Measurements from ENCODE around the gene CLEC16A. TPM values are rescaled to one million over a fixed set of nuclear protein-coding genes. Genes with fewer than 3 reads are reported as not detected.

CLEC16A gene
- total RNA-seq, 2 experiments from 2014 or later = 32.6 to 34.9 TPM

- ChIA-PET CTCF (interaction anchor here (0.9 to 1.3 kb wide), 5 partner anchors 8 to 274 kb away, joined by 3 to 10 read pairs (median 3); no protein-coding TSS in a partner anchor), POLR2A (interaction anchor here (0.6 to 2.3 kb wide), 5 partner anchors 10 to 150 kb away, joined by 3 to 6 read pairs (median 5); partner anchors contain the start of gene SOCS1)
Measured at GRCh38 chr16:11105038-11105903, 160.9 kb downstream of the CLEC16A start.

GRCh38 chr16:11106726-11107125 is 162.4 kb downstream of the CLEC16A start:
- CTCF ChIA-PET = interaction anchor here (1.1 kb wide), 1 partner anchor 143 kb away, joined by 4 read pairs; no protein-coding TSS in a partner anchor
- POLR2A ChIA-PET = interaction anchor here (0.9 kb wide), 1 partner anchor 12 kb away, joined by 5 read pairs; no protein-coding TSS in a partner anchor

GRCh38 chr16:11107780-11108465 is 163.6 kb downstream of the CLEC16A start:
- ChIA-PET CTCF (interaction anchor here (1.1 kb wide), 1 partner anchor 144 kb away, joined by 4 read pairs; no protein-coding TSS in a partner anchor), POLR2A (no interaction called here)

- POLR2A ChIA-PET = no interaction called here
- CTCF ChIA-PET = no interaction called here
Measured at GRCh38 chr16:11108466-11108805, 164.1 kb downstream of the CLEC16A start.

GRCh38 chr16:11109566-11109965 is 165.2 kb downstream of the CLEC16A start:
- ChIA-PET CTCF (interaction anchor here (0.7 kb wide), 1 partner anchor 49 kb away, joined by 3 read pairs; no protein-coding TSS in a partner anchor), POLR2A (interaction anchor here (0.7 kb wide), 1 partner anchor 142 kb away, joined by 3 read pairs; no protein-coding TSS in a partner anchor)

GRCh38 chr16:11111150-11111549 is 166.8 kb downstream of the CLEC16A start:
- ChIA-PET CTCF (no interaction called here), POLR2A (no interaction called here)

GRCh38 chr16:11111856-11112634 is 167.7 kb downstream of the CLEC16A start:
- CTCF ChIA-PET = no interaction called here
- POLR2A ChIA-PET = no interaction called here

- ChIA-PET POLR2A (interaction anchor here (0.8 kb wide), 1 partner anchor 141 kb away, joined by 3 read pairs; no protein-coding TSS in a partner anchor), CTCF (interaction anchor here (1.0 to 1.1 kb wide), 2 partner anchors 8 to 149 kb away, joined by 3 read pairs; no protein-coding TSS in a partner anchor)
Measured at GRCh38 chr16:11112723-11113348, 168.5 kb downstream of the CLEC16A start.

GRCh38 chr16:11114366-11115164 is 170.2 kb downstream of the CLEC16A start:
- CTCF ChIA-PET = no interaction called here
- POLR2A ChIA-PET = interaction anchor here (1.0 kb wide), 1 partner anchor 20 kb away, joined by 5 read pairs; no protein-coding TSS in a partner anchor

GRCh38 chr16:11117576-11118211 is 173.3 kb downstream of the CLEC16A start:
- ChIA-PET CTCF (no interaction called here), POLR2A (no interaction called here)

GRCh38 chr16:11118479-11118878 is 174.1 kb downstream of the CLEC16A start:
- POLR2A ChIA-PET = no interaction called here
- CTCF ChIA-PET = no interaction called here

GRCh38 chr16:11121083-11121608 is 176.8 kb downstream of the CLEC16A start:
- ChIA-PET POLR2A (no interaction called here), CTCF (interaction anchor here (0.8 kb wide), 1 partner anchor 52 kb away, joined by 4 read pairs; no protein-coding TSS in a partner anchor)

GRCh38 chr16:11121914-11122692 is 177.7 kb downstream of the CLEC16A start:
- POLR2A ChIA-PET = no interaction called here
- CTCF ChIA-PET = interaction anchor here (0.8 to 1.0 kb wide), 2 partner anchors 51 to 250 kb away, joined by 3 to 4 read pairs; no protein-coding TSS in a partner anchor

GRCh38 chr16:11123666-11124065 is 179.3 kb downstream of the CLEC16A start:
- ChIA-PET POLR2A (no interaction called here), CTCF (no interaction called here)

- POLR2A ChIA-PET = no interaction called here
- CTCF ChIA-PET = no interaction called here
Measured at GRCh38 chr16:11125936-11126335, 181.6 kb downstream of the CLEC16A start.

- CTCF ChIA-PET = no interaction called here
- POLR2A ChIA-PET = no interaction called here
Measured at GRCh38 chr16:11126399-11127054, 182.2 kb downstream of the CLEC16A start.

All from activated CD8-positive, alpha-beta memory T cell treated with anti-CD3 and anti-CD28 coated beads for 36 hours (primary cell).